Midbrain (tissue), 1 donor: ENCODE results near the gene DENND4C.
"Not testable (repeated sequence)": the region's sequence is repeated elsewhere in the genome, so short reads cannot be mapped to it uniquely, and the experiment has no call there.

Experiments used
- DNase-seq: peaks from one replicate; lab custom pipeline; 2025; lab: John Stamatoyannopoulos, UW

The DENND4C gene

DNA sequence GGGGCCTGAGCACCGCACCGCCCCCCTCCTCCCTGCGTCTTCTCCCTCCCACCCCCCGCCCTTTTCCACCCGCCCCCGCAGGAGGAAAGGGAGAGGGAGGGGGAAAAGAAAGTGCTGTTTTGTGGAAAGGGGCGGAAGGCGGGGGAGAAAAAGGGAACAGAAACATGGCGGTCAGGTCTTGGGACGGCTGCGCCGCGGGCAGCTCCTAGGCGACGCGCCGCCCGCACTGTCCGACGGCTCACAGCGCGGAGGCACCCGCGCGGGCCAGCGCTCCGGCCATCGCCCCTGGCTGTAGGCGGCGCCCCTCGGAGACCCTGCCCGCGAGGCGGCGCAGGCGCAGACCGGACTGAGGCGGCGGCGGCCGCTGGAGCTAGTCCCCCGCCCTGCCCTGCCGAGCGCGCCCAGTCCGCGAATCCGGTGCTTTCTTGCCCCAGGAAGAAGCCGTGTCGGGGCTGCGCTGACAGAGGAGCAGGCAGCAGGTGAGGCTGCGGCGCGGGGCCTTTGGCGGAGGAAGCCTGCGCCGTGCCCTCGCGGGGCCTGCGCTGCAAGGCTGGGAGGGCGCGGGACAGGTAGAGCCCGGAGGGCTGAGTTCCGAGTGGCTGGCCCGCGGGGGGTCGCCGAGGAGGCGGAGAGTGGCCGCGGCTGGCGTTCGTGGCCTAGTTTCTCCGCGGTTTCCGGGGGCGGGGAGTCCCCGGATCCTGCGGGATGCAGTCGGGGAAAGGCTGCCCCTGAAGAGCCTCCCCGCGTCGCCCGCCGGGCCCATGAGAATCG is at the start of gene DENND4C:
Gene DENND4C, plus strand, starts transcription at position 339 of the 771 bp plus-strand sequence. CDS start 45,482 bp downstream, outside the sequence.
- DNase-seq, result peak; percentile 84

DNA sequence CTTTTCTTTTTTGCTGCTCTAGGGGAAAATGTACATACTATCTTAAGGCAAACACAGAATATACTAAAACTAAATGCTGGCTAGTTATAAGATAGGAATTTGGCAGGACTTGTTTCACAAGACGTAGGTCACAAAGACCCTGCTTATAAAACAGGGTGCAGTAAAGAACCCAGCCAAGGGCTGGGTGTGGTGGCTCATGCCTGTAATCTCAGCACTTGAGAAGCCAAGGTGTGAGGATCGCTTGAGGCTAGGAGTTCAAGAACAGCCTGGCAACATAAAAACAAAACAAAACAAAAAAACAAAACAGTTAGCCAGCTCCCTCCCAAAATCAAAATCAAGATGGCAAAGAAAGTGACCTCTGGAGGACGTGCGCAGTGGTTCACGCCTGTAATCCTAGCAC is 49.5 kb upstream of the DENND4C start:
- DNase-seq, result no peak

DNA sequence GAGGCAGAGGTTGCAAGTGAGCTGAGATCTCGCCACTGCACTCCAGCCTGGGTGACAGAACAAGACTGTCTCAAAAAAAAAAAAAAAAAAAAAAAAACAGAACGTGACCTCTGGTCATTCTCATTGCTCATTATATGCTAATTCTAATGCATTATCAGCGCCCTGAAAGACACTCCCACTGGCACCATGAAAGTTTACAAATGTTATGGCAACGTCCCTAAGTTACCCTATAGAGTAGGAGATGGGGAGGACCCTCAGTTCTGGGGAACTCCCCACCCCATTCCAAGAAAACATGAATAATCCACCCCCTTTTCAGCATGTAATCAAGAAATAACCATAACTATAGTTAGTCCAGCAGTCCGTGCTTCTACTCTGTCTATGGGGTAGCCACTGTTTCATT is 48.9 kb upstream of the DENND4C start:
- no peak for DNase-seq

DNA sequence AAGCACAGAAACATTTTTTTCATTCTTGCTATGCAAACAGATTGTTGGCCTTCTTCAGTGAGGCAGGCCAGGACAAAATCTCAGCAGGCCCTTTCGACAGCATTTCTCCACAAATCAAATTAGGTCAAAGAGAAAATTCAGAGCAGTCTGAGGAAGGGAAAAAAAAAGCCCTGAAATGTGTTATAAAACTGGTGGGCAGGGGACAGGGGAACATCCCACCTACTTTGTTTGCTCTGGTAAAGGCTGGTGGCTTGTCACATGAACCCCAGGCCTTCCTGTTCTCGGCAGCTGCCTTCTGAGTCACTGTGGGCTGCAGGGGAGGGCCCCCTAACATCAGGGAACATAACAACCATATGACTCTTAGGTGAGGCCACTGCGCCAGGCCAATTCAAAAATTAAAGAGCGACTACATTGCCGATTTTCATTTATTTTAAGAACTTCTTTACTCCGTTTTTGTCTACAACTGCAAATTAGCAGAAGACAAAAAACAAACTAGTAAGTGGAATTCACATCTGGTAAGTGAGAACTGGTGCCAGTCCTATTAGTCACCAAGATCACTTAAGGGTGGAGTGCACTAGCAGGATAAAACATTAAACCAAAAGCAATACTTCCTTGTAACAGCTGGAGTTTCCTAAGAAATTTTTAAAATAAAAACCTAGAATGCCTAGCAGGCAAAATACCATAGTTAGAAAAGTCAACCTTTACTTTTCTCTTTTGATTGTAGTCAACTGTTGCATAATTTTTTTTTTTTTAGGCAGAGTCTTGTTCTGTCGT is 46.2 kb upstream of the DENND4C start:
- peak; percentile 16 for DNase-seq

DNA sequence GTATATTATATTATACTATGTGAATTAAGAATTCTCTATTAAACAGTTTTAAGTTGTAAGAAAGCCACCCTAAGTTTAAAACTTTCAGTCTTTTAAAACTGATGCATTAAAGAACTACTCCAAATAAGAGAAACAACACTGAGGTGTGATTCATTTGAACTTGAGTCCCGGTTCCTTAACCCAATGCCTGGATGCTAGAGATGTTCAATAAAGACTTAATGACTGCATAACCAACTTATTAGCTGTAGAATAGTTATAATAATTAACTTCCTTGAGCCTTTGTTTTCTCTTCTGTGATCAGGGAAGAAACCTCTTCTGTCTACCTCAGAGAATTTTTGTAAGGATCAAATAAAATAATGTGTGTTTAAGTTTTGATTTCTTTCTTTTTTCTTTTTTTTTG is 45.3 kb upstream of the DENND4C start:
- DNase-seq, result no peak

DNA sequence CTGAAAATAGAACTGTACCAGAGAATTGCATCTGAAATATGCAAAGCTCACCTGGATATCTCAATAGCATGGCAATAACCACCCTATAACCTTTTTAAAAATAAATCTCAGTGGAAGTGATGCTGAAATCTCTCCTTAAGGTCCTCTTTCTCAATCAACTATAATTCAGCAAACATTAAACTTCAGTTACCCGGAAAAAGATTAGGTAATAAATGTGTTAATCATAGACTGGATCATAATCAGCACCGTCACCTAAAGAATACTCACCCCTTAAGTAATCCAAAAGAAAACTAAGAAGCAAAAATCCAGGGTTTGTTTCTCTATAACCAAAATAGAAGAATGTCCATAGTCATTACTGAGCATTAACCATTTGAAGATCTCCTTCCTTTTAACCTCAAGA is 44.3 kb upstream of the DENND4C start:
- DNase-seq, result no peak

DNA sequence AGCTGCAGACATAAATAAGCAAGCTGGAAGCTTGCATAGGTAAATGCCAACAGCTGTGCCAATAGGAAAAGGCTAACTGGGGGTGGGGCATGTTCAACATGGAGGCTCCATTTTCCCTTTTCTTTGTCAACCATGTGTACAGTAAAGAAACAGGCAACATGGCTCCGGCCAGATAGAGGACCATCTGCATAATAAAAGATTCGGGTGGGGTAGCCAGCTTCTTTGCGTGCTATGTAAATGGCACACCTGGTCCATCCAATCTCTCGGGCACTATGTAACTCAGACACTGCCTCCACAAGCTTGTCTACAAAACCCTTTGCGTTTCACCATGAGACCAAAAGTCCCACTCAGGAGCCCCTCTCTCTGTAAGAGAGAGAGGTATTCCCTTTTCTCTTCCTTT is 41.7 kb upstream of the DENND4C start:
- DNase-seq, result no peak

DNA sequence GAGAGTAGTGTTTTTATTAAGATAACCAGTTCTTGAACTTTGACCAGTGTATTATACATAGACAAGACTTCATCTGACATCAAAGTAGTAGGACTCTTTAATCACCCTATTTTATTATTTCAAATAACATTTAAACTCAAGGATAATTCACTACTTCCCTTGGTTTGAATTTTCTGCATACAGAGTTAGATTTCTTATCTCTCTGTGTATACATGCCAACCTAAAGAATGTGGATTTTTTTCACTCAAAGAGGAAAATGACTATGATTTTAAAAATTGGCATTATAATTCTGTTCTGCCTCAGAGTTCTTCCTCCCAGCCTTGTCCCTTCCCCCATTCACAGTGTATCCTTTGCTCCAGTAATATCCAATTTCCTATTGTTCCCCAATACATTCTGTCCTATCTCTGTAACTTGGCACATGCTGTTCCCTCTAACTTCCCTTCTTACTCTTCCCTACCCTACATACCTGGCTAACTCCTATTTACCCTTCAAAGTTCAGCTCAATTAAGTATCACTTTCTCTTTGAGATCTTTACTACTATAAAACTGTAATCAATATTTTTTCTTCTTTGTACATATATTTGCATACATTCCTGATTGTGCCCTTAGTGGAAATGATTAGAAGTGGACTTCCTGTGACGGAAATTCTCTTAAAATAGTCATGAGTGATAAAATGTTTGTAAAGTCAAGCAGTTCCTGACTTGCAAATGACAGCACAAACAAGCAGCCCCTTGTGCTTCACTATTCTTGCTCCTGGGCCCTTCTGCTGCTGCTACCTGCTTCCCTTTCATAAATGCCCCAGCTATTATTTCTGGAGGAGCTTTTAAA is 38.1 kb upstream of the DENND4C start:
- DNase-seq, result no peak

DNA sequence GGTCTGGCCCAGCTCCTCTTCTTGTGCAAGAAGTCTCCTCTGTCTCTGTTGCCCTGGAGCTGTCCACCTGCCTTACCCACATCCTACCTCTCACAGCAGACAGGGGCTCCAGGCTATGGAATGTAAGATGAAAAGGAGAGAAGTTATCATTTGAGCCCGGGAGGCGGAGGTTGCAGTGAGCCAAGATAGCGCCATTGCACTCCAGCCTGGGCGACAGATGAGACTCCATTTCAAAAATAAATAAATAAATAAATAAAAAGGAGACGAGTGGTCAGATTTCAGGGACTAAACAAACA is 37.5 kb upstream of the DENND4C start:
- DNase-seq, result no peak

DNA sequence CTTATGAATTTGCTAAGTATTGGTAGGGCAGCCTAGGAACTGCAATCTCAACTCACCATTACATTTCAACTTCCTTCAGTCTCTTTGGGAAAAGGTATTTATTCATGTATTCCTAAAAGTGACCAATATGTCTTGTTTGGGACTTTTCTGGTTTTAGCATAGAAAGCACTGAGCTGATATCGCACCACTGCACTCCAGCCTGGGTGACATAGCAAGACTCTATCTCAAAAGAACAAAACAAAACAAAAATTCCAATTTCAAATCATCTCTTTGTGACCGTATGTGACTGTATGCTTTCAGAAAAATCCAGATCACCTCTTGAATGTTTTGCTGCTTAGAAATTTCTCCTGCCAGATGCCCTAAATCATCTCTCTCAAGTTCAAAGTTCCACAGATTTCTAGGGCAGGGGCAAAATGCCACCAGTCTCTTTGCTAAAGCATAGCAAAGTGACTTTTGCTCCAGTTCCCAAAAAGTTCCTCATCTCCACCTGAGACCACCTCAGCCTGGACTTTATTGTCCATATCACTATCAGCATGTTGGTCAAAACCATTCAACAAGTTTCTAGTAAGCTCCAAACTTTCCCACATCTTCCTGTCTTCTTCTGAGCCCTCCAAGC is 37.0 kb upstream of the DENND4C start:
- DNase-seq, result not testable (repeated sequence)

DNA sequence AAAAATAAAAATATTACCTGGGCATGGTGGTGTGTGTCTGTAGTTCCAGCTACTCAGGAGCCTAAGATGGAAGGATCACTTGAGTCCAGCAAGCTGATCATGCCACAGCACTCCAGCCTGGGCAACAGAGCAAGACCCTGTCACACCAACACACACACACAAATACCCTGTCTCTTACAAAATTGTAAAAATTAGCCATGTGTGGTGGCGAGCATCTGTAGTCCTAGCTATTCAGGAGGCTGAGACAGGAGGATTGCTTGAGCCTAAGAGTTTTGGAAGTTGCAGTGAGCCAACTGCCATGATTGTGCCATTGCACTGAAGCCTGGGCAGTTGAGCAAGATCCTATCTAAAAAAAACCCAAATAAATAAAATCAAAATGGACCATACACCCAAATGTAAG is 32.1 kb upstream of the DENND4C start:
- DNase-seq, result no peak

DNA sequence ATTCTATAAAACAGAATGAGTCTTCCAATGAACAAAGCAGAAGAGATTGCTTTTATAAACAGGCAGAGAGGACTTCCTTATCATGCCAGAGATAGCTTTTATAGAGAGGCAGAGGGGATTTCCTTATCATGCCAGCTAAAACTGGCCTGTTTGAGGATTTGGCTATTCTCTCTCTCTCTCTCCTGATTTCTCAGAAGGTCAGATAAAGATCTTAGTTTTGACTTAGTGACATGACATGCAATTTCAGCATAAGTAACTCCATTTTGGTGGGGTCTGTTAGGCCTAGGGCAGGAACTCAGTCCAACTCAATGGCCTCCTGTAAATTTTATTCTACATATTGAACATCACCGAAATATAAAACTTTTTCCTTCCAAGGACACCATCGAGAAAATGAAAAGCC is 31.5 kb upstream of the DENND4C start:
- DNase-seq, result no peak

DNA sequence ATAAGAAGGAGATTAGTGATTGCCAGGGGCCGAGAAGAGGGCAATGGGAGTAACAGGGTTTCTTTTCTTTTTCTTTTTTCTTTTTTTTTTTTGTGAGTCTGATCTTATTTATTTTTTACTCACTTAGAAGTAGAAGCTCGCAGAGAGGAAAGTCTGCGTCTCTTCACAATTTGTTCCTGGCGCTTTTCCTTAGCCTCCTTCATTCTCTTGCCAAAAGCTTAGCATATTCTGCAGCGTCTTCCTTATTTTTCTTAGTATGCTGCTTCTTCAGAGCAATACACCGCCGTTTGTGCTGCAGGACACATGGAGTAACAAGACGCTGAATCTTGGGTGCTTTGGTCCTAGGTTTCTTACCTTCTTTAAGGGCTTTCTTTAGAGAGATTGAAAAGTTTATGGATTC is 30.3 kb upstream of the DENND4C start:
- no peak for DNase-seq

DNA sequence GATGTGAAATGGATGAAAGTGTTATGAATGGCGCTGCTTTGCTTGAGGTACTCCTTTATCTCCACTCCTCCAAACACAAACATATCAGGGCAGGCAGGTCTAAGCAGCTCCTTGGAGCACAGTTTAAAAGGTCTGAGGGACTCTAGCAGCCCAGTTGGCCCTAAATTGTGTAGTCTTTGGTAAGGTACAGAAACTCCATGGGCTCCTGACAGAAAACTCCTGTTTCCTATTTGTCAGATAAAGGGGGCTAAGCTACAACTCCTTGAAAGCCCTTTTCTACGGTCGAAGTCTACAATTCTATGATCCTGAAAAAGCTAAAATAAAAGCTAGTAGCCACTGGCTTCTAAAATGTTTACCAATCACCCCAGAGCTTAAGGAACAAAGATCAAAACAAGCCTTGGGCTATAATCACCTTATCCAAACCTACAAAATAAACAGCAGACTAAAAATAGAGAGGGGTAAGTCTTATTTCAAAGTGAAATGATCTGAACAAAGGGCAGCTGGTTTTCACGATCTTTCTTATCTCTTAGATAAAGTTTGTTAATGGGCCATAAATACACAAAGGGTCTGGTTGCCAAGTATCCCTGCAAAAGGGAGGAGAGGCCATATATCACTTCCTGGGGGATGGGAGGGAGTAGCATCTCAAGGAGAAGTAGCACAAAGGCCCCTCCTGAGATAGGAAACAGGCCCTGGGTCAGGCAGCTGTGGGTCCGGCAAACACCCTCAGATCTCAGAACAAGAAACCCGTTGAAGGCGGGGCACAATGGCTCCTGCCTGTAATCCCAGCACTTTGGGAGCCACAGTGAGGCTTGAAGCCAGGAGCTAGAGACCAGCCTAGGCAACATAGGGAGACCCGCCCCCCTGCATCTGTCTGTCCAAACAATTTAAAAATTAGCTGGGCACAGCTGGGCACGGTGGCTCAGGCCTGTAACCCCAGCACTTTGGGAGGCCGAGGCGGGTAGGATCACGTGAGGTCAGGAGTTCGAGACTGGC is 28.3 kb upstream of the DENND4C start:
- DNase-seq, result no peak

DNA sequence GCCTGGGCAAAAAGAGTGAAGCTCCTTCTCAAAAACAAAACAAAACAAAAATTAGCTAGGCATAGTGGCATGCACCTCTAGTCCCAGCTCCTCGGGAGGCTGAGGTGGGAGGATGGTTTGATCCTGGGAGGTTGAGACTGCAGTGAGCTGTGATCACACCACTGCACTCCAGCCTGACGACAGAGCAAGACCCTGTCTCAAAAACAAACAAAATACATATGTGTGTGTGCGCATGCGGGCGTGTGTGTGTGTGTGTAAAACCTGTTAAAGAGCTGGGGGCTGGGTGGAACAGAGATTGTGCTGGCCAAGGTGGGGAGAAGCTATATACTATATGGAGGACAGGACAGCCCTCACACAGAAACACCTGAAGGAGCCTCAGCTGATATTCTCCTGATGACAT is 27.4 kb upstream of the DENND4C start:
- no peak for DNase-seq

DNA sequence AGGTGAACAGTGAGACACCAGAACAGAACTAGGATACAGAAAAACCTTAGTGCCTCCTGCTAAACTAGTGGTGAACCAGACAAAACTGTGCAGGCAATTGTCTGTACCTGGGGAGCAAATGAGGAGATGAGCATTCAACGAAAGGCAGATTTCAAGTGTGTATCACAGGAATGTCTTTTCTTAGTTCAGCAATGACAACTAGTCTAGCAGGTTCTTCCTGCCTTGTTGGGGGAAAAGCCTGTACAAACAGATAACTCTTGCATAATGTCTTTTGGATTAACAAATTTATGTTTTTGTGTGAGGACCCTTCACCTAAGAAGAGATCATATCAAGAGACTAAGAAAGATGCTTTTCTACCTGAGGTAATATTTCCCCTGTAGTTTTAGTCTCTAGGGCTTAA is 21.8 kb upstream of the DENND4C start:
- DNase-seq, result no peak

DNA sequence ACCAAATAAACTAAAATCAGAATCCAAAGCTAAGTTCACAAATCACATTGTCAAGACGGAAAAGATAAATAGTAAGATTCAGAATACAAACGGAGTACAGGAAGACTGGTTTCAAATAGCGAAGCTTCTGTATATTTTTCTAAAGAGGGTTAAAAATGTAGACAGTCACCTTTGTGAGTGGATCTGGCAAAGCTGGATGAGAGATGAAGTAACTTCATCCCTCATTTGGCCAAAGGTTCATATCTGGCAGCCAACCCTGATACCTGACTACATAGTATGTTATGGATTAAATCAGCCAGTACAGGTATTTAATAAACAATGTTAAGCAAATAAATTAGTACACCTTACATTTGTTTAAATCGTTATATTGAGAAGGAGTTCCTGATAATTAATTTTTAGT is 21.3 kb upstream of the DENND4C start:
- DNase-seq, result no peak

DNA sequence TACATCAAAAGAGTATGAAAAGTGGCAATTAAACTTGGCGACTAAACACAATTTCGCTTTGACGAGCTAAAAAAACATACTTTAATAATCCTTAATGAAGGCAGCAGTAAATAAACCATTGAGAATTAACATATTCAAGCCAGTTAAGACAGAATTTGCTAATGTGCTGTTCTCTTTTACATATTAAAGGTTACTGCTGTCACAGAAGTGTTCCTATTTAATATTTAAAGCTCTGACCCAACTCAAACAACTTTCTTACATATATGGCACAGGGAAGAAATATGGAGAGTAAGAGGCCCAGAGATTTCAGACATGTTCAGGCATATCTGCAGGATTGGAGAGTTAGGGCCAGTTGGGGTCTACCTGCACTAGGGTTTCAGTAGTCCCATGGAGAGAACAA is 16.7 kb upstream of the DENND4C start:
- no peak for DNase-seq

DNA sequence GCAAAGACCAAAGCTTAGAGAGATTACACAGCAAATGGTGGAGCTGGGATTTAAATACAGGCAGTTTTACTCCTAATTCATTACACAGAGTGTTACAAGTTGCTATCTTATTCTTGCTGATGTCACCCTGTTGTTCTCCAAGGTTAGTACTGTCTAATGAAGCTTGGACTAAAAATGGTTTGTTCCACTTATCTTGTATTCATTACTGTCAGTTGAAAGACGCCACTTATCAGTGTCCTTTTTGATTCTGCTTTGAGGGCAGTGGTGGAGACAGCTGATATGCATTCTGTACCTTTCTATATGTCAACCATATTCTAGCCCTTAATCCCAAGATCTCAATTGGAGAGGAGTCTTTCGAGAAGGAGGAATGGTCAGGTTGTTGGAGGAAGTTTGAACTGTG is 14.0 kb upstream of the DENND4C start:
- DNase-seq, result no peak

DNA sequence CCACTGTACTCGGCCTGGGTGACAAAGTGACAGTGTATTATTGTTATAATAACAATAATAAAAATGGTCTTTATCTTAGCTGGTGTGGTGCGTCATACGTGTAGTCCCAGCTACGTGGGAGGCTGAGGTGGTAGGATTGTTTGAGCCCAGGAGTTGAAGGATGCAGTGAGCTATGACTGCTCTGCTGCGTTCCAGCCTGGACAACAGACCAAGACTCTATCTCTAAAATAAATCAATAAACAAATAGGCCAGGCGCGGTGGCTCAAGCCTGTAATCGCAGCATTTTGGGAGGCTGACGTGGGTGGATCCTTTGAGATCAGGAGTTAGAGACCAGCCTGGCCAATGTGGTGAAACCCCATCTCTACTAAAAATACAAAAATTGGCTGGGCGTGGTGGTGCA is 9.2 kb upstream of the DENND4C start:
- no peak for DNase-seq

DNA sequence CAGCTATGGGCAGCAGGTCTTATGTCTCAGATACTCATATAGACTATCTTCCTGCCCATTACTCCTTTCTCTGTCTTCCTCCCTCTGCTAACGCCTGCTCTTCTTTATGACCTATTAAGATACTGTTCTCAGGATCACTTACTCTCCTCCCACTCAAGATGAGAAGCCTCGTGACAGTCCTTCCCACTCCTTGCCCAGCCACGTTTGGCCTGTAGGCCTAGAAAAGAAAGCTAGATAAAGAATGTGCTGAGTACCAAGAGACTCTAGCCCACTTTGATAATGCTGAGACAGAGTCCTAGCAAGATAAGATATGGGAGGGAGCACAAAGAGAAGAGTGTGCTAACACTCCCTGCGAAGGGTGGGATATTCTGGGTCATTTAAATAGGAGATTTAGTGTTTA is 6.8 kb upstream of the DENND4C start:
- no peak for DNase-seq
